Naive thymus-derived CD4-positive, alpha-beta T cell (primary cell): Measurements from ENCODE around the gene COX20. TPM values are rescaled to one million over a fixed set of nuclear protein-coding genes. Genes with fewer than 3 reads are reported as not detected.
A peak's percentile ranks its signal among the peaks of the same experiment; 100 is the strongest.
"Not testable (repeated sequence)": the region's sequence is repeated elsewhere in the genome, so short reads cannot be mapped to it uniquely, and the experiment has no call there.

Source experiments
- ATAC-seq: fragments of 150-1000 bp; cut with Tn5 transposase; 2 replicates; pipeline ENCODE4 v1.10.0; 2021; ENCODE audit warnings: mild to moderate bottlenecking, moderate library complexity
- CTCF ChIA-PET: fragments of 350-600 bp; sonication (Branson Sonifier 250); formaldehyde crosslinking; loops from one replicate; lab custom pipeline; 2021; ENCODE audit warnings: antibody characterized with exemption; lab: Charles Lee
- POLR2A ChIA-PET: fragments of 350-600 bp; sonication (Branson Sonifier 250); formaldehyde crosslinking; loops from one replicate; lab custom pipeline; 2021; ENCODE audit warnings: antibody characterized with exemption, inconsistent platforms; lab: Charles Lee
- DNase-seq, 9 donors: peaks; one replicate each; pipeline versions ENCODE4 v3.0.0 to v3.0.0-alpha.2; 2020 to 2022; ENCODE audit warnings: mixed read lengths in 1 of 9
- H3K27ac ChIP-seq: one replicate; pipeline ENCODE4 v1.7.0; 2013; ENCODE audit warnings: mild to moderate bottlenecking, low read depth, low read length, moderate library complexity
- H3K27me3 ChIP-seq, 2 donors: one replicate each; pipeline ENCODE4 v1.7.0; 2013; ENCODE audit warnings: low read length in 2 of 2, mild to moderate bottlenecking in 2 of 2, moderate library complexity in 2 of 2; ENCODE audit not compliant: control insufficient read depth in 2 of 2, insufficient read depth in 2 of 2
- H3K36me3 ChIP-seq, 3 experiments: 1 replicate in 2 of 3; 2 replicates in 1 of 3; pipeline ENCODE4 v1.7.0; 2013; ENCODE audit warnings: low read length in 3 of 3, mild to moderate bottlenecking in 3 of 3, moderate library complexity in 1 of 3; ENCODE audit not compliant: insufficient read depth in 3 of 3, control insufficient read depth in 2 of 3
- H3K4me1 ChIP-seq, 2 donors: one replicate each; pipeline ENCODE4 v1.7.0; 2013; ENCODE audit warnings: low read length in 2 of 2, mild to moderate bottlenecking in 2 of 2, moderate library complexity in 1 of 2; ENCODE audit not compliant: control insufficient read depth in 2 of 2, insufficient read depth in 2 of 2
- H3K4me3 ChIP-seq: 2 replicates; pipeline ENCODE4 v1.7.0; 2013; ENCODE audit warnings: mild to moderate bottlenecking, low read length
- H3K9me3 ChIP-seq, 3 experiments: 1 replicate in 2 of 3; 2 replicates in 1 of 3; pipeline ENCODE4 v1.7.0; 2013; ENCODE audit warnings: low read length in 3 of 3; ENCODE audit not compliant: control insufficient read depth in 2 of 3
- H3K27ac Mint-ChIP-seq, 9 donors: one replicate each; pipeline ENCODE4 v1.8.0; 2020 to 2022; ENCODE audit warnings: mixed read lengths in 9 of 9, mild to moderate bottlenecking in 8 of 9, moderate library complexity in 5 of 9, inconsistent platforms in 2 of 9
- H3K27me3 Mint-ChIP-seq, 5 donors: one replicate each; pipeline ENCODE4 v1.8.0; 2021 to 2022; ENCODE audit warnings: mixed read lengths in 5 of 5, mild to moderate bottlenecking in 1 of 5
- H3K36me3 Mint-ChIP-seq, 5 donors: one replicate each; pipeline ENCODE4 v1.8.0; 2020 to 2022; ENCODE audit warnings: mixed read lengths in 5 of 5, mild to moderate bottlenecking in 3 of 5, inconsistent platforms in 1 of 5
- H3K4me1 Mint-ChIP-seq, 7 donors: one replicate each; pipeline ENCODE4 v1.8.0; 2020 to 2022; ENCODE audit warnings: mixed read lengths in 7 of 7, mild to moderate bottlenecking in 3 of 7, inconsistent platforms in 1 of 7
- H3K4me3 Mint-ChIP-seq, 10 donors: one replicate each; pipeline ENCODE4 v1.8.0; 2020 to 2022; ENCODE audit warnings: mild to moderate bottlenecking in 10 of 10, mixed read lengths in 10 of 10, moderate library complexity in 6 of 10, inconsistent platforms in 2 of 10
- H3K9me3 Mint-ChIP-seq, 11 donors: one replicate each; pipeline ENCODE4 v1.8.0; 2020 to 2022; ENCODE audit warnings: mixed read lengths in 11 of 11, mild to moderate bottlenecking in 4 of 11, inconsistent platforms in 1 of 11, moderate library complexity in 1 of 11
- intact Hi-C, 2 donors: fragments of 100-400 bp; cut with micrococcal nuclease; formaldehyde crosslinking; loops; one replicate each; pipeline ENCODE4 v1.15.1; 2023
- polyA plus RNA-seq, 2 donors: library from polyadenylated mRNA; unstranded; fragments of 300-500 nt; fragmentation: Illumina TruSeq; gene quantifications; one replicate each; pipeline ENCODE4 v1.2.3, GENCODE V29; 2021
- total RNA-seq, 6 experiments: library from RNA in 5 of 6; stranded (reverse) in 5 of 6; gene quantifications; 1 replicate in 5 of 6; 2 replicates in 1 of 6; pipeline ENCODE4 v1.2.3 and lab custom pipeline; 2021 to 2026

Gene COX20
- total and polyA plus RNA-seq, 7 experiments from 2014 or later: 17.1 to 43.7 (median 27.8) TPM

GRCh38 chr1:244794071-244794470 is 41.4 kb upstream of the COX20 start:
- POLR2A ChIA-PET: no interaction called here
- intact Hi-C loops: no loop called here
- Histone ChIP-seq H3K27me3 (no peaks in the 10 kb centered on the region), H3K4me3 (no peak overlapping the region), H3K9me3 (no peaks in the 10 kb centered on the region), H3K36me3 (no peaks in the 10 kb centered on the region), H3K27ac (no peak overlapping the region), H3K4me1 (no peaks in the 10 kb centered on the region)
- ATAC-seq (no peak), DNase-seq (no peak)
- Mint-ChIP-seq H3K27ac (no peak overlapping the region), H3K27me3 (peaks cover 0 to 2% (median 0%) of the 10 kb centered on the region in 5 donors), H3K4me3 (no peak overlapping the region), H3K4me1 (no peaks in the 10 kb centered on the region), H3K9me3 (no peaks in the 10 kb centered on the region), H3K36me3 (no peaks in the 10 kb centered on the region)
- CTCF ChIA-PET: interaction anchor here (0.9 to 7.1 kb wide), 2 partner anchors 190 to 248 kb away, joined by 3 to 78 read pairs; no protein-coding TSS in a partner anchor

GRCh38 chr1:244794516-244794915 is 40.9 kb upstream of the COX20 start:
- H3K4me3 ChIP-seq, H3K36me3 Mint-ChIP-seq, H3K9me3 Mint-ChIP-seq, DNase-seq, H3K27me3 ChIP-seq, H3K27ac Mint-ChIP-seq, H3K4me3 Mint-ChIP-seq, H3K36me3 ChIP-seq, intact Hi-C loops, H3K27me3 Mint-ChIP-seq, H3K4me1 Mint-ChIP-seq, H3K4me1 ChIP-seq, H3K9me3 ChIP-seq, ATAC-seq, H3K27ac ChIP-seq: not testable (repeated sequence)
- ChIA-PET CTCF (interaction anchor here (0.9 to 7.1 kb wide), 2 partner anchors 190 to 248 kb away, joined by 3 to 78 read pairs; no protein-coding TSS in a partner anchor), POLR2A (interaction anchor here (0.5 kb wide), 1 partner anchor 245 kb away, joined by 3 read pairs; no protein-coding TSS in a partner anchor)

- H3K27ac Mint-ChIP-seq: no peak overlapping the region
- no peaks in the 10 kb centered on the region for H3K27me3 ChIP-seq
- H3K27me3 Mint-ChIP-seq: peaks cover 0 to 4% (median 0%) of the 10 kb centered on the region in 5 donors
- no peak overlapping the region for H3K4me3 Mint-ChIP-seq
- no peaks in the 10 kb centered on the region for H3K9me3 ChIP-seq
- H3K4me1 Mint-ChIP-seq: peaks cover 0 to 5% (median 3%) of the 10 kb centered on the region in 7 donors
- no peaks in the 10 kb centered on the region for H3K36me3 Mint-ChIP-seq
- no peak overlapping the region for H3K27ac ChIP-seq
- H3K9me3 Mint-ChIP-seq: no peaks in the 10 kb centered on the region
- ChIA-PET CTCF (interaction anchor here (0.7 to 7.1 kb wide), 19 partner anchors 35 to 255 kb away, joined by 3 to 78 read pairs (median 4); partner anchors contain the start of gene HNRNPU), POLR2A (interaction anchor here (0.8 to 1.0 kb wide), 3 partner anchors 24 to 346 kb away, joined by 3 to 4 read pairs (median 3); no protein-coding TSS in a partner anchor)
- H3K4me1 ChIP-seq: no peaks in the 10 kb centered on the region
- DNase-seq (peak; percentile 14 to 62 (median 44)), ATAC-seq (peak; percentile 72)
- intact Hi-C loops: loop anchor here (1.0 to 2.0 kb wide), 3 partner anchors 144 to 194 kb away; partner anchors contain the start of gene DESI2 (in 1 of the 2)
- no peak overlapping the region for H3K4me3 ChIP-seq
- H3K36me3 ChIP-seq: no peaks in the 10 kb centered on the region
Measured at GRCh38 chr1:244796719-244797406, 38.6 kb upstream of the COX20 start.

GRCh38 chr1:244800821-244801220 is 34.6 kb upstream of the COX20 start:
- POLR2A ChIA-PET: interaction anchor here (1.3 to 3.1 kb wide), 4 partner anchors 33 to 242 kb away, joined by 4 to 25 read pairs (median 13); no protein-coding TSS in a partner anchor
- intact Hi-C loops: loop anchor here (1.0 to 5.0 kb wide), 8 partner anchors 32 to 241 kb away; partner anchors contain the start of gene COX20 (in 1 of the 2)
- Mint-ChIP-seq H3K27me3 (peaks cover 0 to 4% (median 0%) of the 10 kb centered on the region in 5 donors), H3K4me1 (peaks cover 0 to 5% (median 3%) of the 10 kb centered on the region in 7 donors), H3K27ac (no peak overlapping the region), H3K36me3 (no peaks in the 10 kb centered on the region), H3K9me3 (no peaks in the 10 kb centered on the region), H3K4me3 (no peak overlapping the region)
- Histone ChIP-seq H3K36me3 (no peaks in the 10 kb centered on the region), H3K27me3 (no peaks in the 10 kb centered on the region), H3K4me1 (no peaks in the 10 kb centered on the region), H3K9me3 (no peaks in the 10 kb centered on the region), H3K4me3 (no peak overlapping the region), H3K27ac (no peak overlapping the region)
- CTCF ChIA-PET: interaction anchor here (0.6 to 3.1 kb wide), 18 partner anchors 9 to 245 kb away, joined by 3 to 55 read pairs (median 4); a partner anchor contains a TSS
- ATAC-seq (no peak), DNase-seq (peak in 1 of 9 donors; percentile 6)

GRCh38 chr1:244801246-244801645 is 34.2 kb upstream of the COX20 start:
- H3K9me3 Mint-ChIP-seq: no peaks in the 10 kb centered on the region
- no peak overlapping the region for H3K4me3 ChIP-seq
- H3K27me3 ChIP-seq: no peaks in the 10 kb centered on the region
- H3K4me1 ChIP-seq: no peaks in the 10 kb centered on the region
- DNase-seq (peak; percentile 14 to 63 (median 45)), ATAC-seq (peak; percentile 86)
- ChIA-PET POLR2A (interaction anchor here (0.8 to 3.1 kb wide), 6 partner anchors 33 to 241 kb away, joined by 3 to 25 read pairs (median 6); no protein-coding TSS in a partner anchor), CTCF (interaction anchor here (0.6 to 3.1 kb wide), 26 partner anchors 9 to 270 kb away, joined by 3 to 55 read pairs (median 4); a partner anchor contains a TSS)
- H3K4me1 Mint-ChIP-seq: peaks cover 0 to 5% (median 3%) of the 10 kb centered on the region in 7 donors
- peak overlapping the region in 2 of 9 donors; percentile 36 to 77 for H3K27ac Mint-ChIP-seq
- H3K36me3 Mint-ChIP-seq: no peaks in the 10 kb centered on the region
- no peaks in the 10 kb centered on the region for H3K9me3 ChIP-seq
- intact Hi-C loops: loop anchor here (1.0 to 5.0 kb wide), 8 partner anchors 32 to 241 kb away; partner anchors contain the start of gene COX20 (in 1 of the 2)
- no peaks in the 10 kb centered on the region for H3K36me3 ChIP-seq
- H3K27ac ChIP-seq: no peak overlapping the region
- H3K4me3 Mint-ChIP-seq: peak overlapping the region in 4 of 10 donors; percentile 32 to 47 (median 40)
- H3K27me3 Mint-ChIP-seq: peaks cover 0 to 4% (median 0%) of the 10 kb centered on the region in 5 donors

- Mint-ChIP-seq H3K27me3 (peaks cover 0 to 4% (median 0%) of the 10 kb centered on the region in 5 donors), H3K4me3 (no peak overlapping the region), H3K9me3 (no peaks in the 10 kb centered on the region), H3K36me3 (no peaks in the 10 kb centered on the region), H3K4me1 (peaks cover 0 to 5% (median 3%) of the 10 kb centered on the region in 7 donors), H3K27ac (no peak overlapping the region)
- H3K9me3 ChIP-seq: no peaks in the 10 kb centered on the region
- ChIA-PET CTCF (interaction anchor here (0.6 to 3.1 kb wide), 19 partner anchors 8 to 244 kb away, joined by 3 to 55 read pairs (median 4); no protein-coding TSS in a partner anchor), POLR2A (interaction anchor here (0.6 to 3.1 kb wide), 6 partner anchors 32 to 241 kb away, joined by 3 to 25 read pairs (median 6); no protein-coding TSS in a partner anchor)
- ATAC-seq: no peak
- no peak overlapping the region for H3K4me3 ChIP-seq
- no peak overlapping the region for H3K27ac ChIP-seq
- intact Hi-C loops: loop anchor here in 1 of 2 donors (5.0 kb wide), 1 partner anchor 115 kb away; no protein-coding TSS in a partner anchor
- no peaks in the 10 kb centered on the region for H3K36me3 ChIP-seq
- H3K27me3 ChIP-seq: no peaks in the 10 kb centered on the region
- H3K4me1 ChIP-seq: no peaks in the 10 kb centered on the region
- DNase-seq: no peak
Measured at GRCh38 chr1:244802041-244802440, 33.4 kb upstream of the COX20 start.
